Breast epithelium (tissue), 4 donors: ENCODE data around the gene CCDC85C. TPM values are rescaled to one million over a fixed set of nuclear protein-coding genes. Genes with fewer than 3 reads are reported as not detected.

Experiments used
- DNase-seq, 2 donors: peaks; one replicate each; pipeline ENCODE4 v3.0.0-alpha.2; 2019; ENCODE audit warnings: low spot score in 2 of 2
- H3K27ac ChIP-seq, 2 donors: fragments of 200-600 bp; sonication (generic) in 1 of 2; one replicate each; pipeline ENCODE4 v1.5.1; 2016 to 2019; ENCODE audit warnings: mild to moderate bottlenecking in 1 of 2
- H3K27me3 ChIP-seq, 2 donors: fragments of 200-600 bp; sonication (generic) in 1 of 2; one replicate each; pipeline versions ENCODE4 v1.5.1 to v1.6.0; 2017 to 2019; ENCODE audit warnings: control low read depth in 1 of 2, mild to moderate bottlenecking in 1 of 2
- H3K36me3 ChIP-seq: fragments of 200-600 bp; one replicate; pipeline ENCODE4 v1.5.1; 2019
- H3K4me1 ChIP-seq, 2 donors: fragments of 200-600 bp; sonication (generic); one replicate each; pipeline ENCODE4 v1.5.1; 2016 to 2019; ENCODE audit warnings: control low read depth in 1 of 2
- H3K4me3 ChIP-seq, 3 donors: fragments of 200-600 bp; sonication (generic); 1 replicate in 2 of 3; 2 replicates in 1 of 3; pipeline ENCODE4 v1.5.1; 2016 to 2019; ENCODE audit warnings: mild to moderate bottlenecking in 3 of 3, moderate library complexity in 2 of 3
- H3K9me3 ChIP-seq, 2 donors: fragments of 200-600 bp; sonication (generic) in 1 of 2; one replicate each; pipeline ENCODE4 v1.5.1; 2016 to 2019; ENCODE audit warnings: control low read depth in 1 of 2
- CTCF ChIP-seq, 3 donors: fragments of 450-650 bp; IDR thresholded peaks; one replicate each; pipeline ENCODE4 v1.5.1; 2016 to 2017; ENCODE audit warnings: antibody characterized with exemption in 3 of 3, mild to moderate bottlenecking in 3 of 3, moderate library complexity in 3 of 3
- POLR2A ChIP-seq: fragments of 450-650 bp; IDR thresholded peaks from one replicate; pipeline ENCODE4 v1.6.1; 2016; ENCODE audit warnings: antibody characterized with exemption, mild to moderate bottlenecking, moderate library complexity
- POLR2AphosphoS5 ChIP-seq, 3 donors: sonication (generic); formaldehyde crosslinking; IDR thresholded peaks; one replicate each; pipeline ENCODE4 v1.6.1; 2017; ENCODE audit warnings: antibody characterized with exemption in 3 of 3
- intact Hi-C: fragments of 100-400 bp; cut with DNase I; formaldehyde crosslinking; loops from one replicate; pipeline ENCODE4 v1.15.1; 2023; ENCODE audit warnings: low total_unique reads
- total RNA-seq, 3 donors: library from RNA; depleted of rRNA; stranded (reverse); fragments of >200 nt; gene quantifications; one replicate each; pipeline ENCODE4 v1.1.0, GENCODE V29; 2016

CCDC85C gene
- total RNA-seq, 3 donors from 2014 or later = 1.3 to 8.3 (median 4.3) TPM

- H3K4me3 ChIP-seq = peak overlapping the region in 1 of 3 donors; percentile 39
- DNase-seq = no peak
- H3K4me1 ChIP-seq = peaks cover 21 to 53% of the 10 kb centered on the region in 2 donors
- peak overlapping the region; percentile 79 to 80 for H3K27ac ChIP-seq
- H3K9me3 ChIP-seq = no peaks in the 10 kb centered on the region
- H3K27me3 ChIP-seq = no peaks in the 10 kb centered on the region
- no peaks in the 10 kb centered on the region for H3K36me3 ChIP-seq
- TF ChIP-seq POLR2AphosphoS5 (IDR thresholded peaks at IDR 0.05) = no peak
- TF ChIP-seq POLR2A = no peak
- TF ChIP-seq CTCF (IDR thresholded peaks at IDR 0.05) = no peak
- intact Hi-C loops = loop anchor here (1.0 kb wide), 1 partner anchor 35 kb away; no protein-coding TSS in a partner anchor
Measured at GRCh38 chr14:99566390-99567354, 37.3 kb downstream of the CCDC85C start.

- intact Hi-C loops = loop anchor here (1.0 kb wide), 1 partner anchor 35 kb away; no protein-coding TSS in a partner anchor
- peak; percentile 76 to 84 for DNase-seq
- peak in 2 of 3 donors; percentile 30 to 47 for TF ChIP-seq POLR2AphosphoS5 (IDR thresholded peaks at IDR 0.05)
- no peak for TF ChIP-seq POLR2A
- no peak for TF ChIP-seq CTCF (IDR thresholded peaks at IDR 0.05)
- H3K36me3 ChIP-seq = no peaks in the 10 kb centered on the region
- H3K4me3 ChIP-seq = peak overlapping the region in 2 of 3 donors; percentile 3 to 39
- no peaks in the 10 kb centered on the region for H3K9me3 ChIP-seq
- H3K4me1 ChIP-seq = peaks cover 21 to 59% of the 10 kb centered on the region in 2 donors
- no peaks in the 10 kb centered on the region for H3K27me3 ChIP-seq
- peak overlapping the region; percentile 79 to 80 for H3K27ac ChIP-seq
Measured at GRCh38 chr14:99566009-99566389, 38.0 kb downstream of the CCDC85C start.

GRCh38 chr14:99565383-99565782 is 38.6 kb downstream of the CCDC85C start:
- no peak for DNase-seq
- intact Hi-C loops = no loop called here

DNA sequence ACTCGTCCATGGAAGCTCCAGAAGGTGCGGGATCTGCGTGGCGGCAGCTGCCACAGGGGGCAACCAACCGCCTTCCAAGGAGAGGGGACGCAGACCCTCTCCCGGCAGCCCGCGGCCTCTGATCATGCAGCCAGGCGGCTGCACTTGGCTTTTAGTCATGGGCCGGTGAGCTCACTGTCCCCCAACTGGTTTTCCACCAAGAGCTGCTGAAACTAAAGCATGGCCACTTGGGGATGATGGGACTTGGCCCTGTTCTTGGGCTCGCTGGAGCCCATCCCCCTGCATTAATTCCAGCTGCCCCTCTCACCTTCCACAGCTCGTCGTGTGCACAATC is 39.1 kb downstream of the CCDC85C start:
- Histone ChIP-seq H3K27me3 (no peaks in the 10 kb centered on the region), H3K36me3 (no peaks in the 10 kb centered on the region), H3K4me3 (no peak overlapping the region), H3K4me1 (peaks cover 21 to 67% of the 10 kb centered on the region in 2 donors), H3K9me3 (no peaks in the 10 kb centered on the region), H3K27ac (peak overlapping the region; percentile 67 to 80)
- no peak for TF ChIP-seq POLR2A
- TF ChIP-seq POLR2AphosphoS5 (IDR thresholded peaks at IDR 0.05) = no peak
- TF ChIP-seq CTCF (IDR thresholded peaks at IDR 0.05) = no peak
- intact Hi-C loops = loop anchor here (5.0 kb wide), 1 partner anchor 37 kb away; the partner anchor contains the start of gene CCDC85C
- no peak for DNase-seq

More at GRCh38 chr14:99565383-99565782, 38.6 kb downstream of the CCDC85C start:
- no peaks in the 10 kb centered on the region for H3K9me3 ChIP-seq
- TF ChIP-seq POLR2A = no peak
- no peak for TF ChIP-seq CTCF (IDR thresholded peaks at IDR 0.05)
- no peak for TF ChIP-seq POLR2AphosphoS5 (IDR thresholded peaks at IDR 0.05)
- peak overlapping the region in 1 of 3 donors; percentile 39 for H3K4me3 ChIP-seq
- no peaks in the 10 kb centered on the region for H3K27me3 ChIP-seq
- peak overlapping the region; percentile 79 to 80 for H3K27ac ChIP-seq
- H3K4me1 ChIP-seq = peaks cover 21 to 66% of the 10 kb centered on the region in 2 donors
- H3K36me3 ChIP-seq = no peaks in the 10 kb centered on the region
